Liver (tissue), 3 donors: ENCODE results near the gene TULP3.

ENCODE experiments used
- CTCF ChIP-seq: fragments of 150-350 bp; IDR thresholded peaks from 2 replicates; pipeline ENCODE4 v1.5.1; 2017; ENCODE audit warnings: improper control_type of control experiment, low read depth, low read length; ENCODE audit not compliant: missing input control
- TAF1 ChIP-seq: conservative IDR thresholded peaks from 2 replicates; pipeline ENCODE4 v1.6.1; 2016; ENCODE audit warnings: antibody characterized with exemption, mild to moderate bottlenecking
- donor health status: healthy.
- donor health status: healthy.

GRCh38 chr12:2923057-2923456 lies 32.4 kb downstream of the TULP3 start:
- no peak for TF ChIP-seq TAF1
- no peak for TF ChIP-seq CTCF
